ENCODE measurements around the gene PVALEF.

GRCh38 chr17:81208651-81209050, 43.3 kb downstream of the PVALEF start:
- TF ChIP-seq FOXM1 (IDR thresholded peaks at IDR 0.05; ENCODE audit: borderline replicate concordance) (no peak), FOXK2 (IDR thresholded peaks at IDR 0.05) (no peak), FOXA1 (IDR thresholded peaks at IDR 0.05) (no peak), ELF4 (IDR thresholded peaks at IDR 0.05) (no peak), SP1 (IDR thresholded peaks at IDR 0.05) (no peak)

All from HEK293T (cell line).